Neuronal stem cell (in vitro differentiated cells): ENCODE results near the gene LHX4.

Experiments used
- DNase-seq: peaks from one replicate; pipeline ENCODE4 v3.0.0-alpha.2; 2013; ENCODE audit warnings: low spot score
- H2AFZ ChIP-seq: one replicate; pipeline ENCODE4 v1.6.1; 2013; ENCODE audit warnings: mild to moderate bottlenecking, low read length, inconsistent platforms
- H2AK5ac ChIP-seq: 2 replicates; pipeline ENCODE4 v1.6.1; 2013; ENCODE audit warnings: low read depth, mild to moderate bottlenecking, inconsistent platforms, low read length, moderate library complexity, mixed read lengths
- H2BK120ac ChIP-seq: 2 replicates; pipeline ENCODE4 v1.6.1; 2013; ENCODE audit warnings: low read depth, mild to moderate bottlenecking, inconsistent platforms, low read length, moderate library complexity, mixed read lengths
- H2BK12ac ChIP-seq: one replicate; pipeline ENCODE4 v1.6.1; 2013; ENCODE audit warnings: low read length, inconsistent platforms
- H2BK15ac ChIP-seq: 2 replicates; pipeline ENCODE4 v1.6.1; 2013; ENCODE audit warnings: mild to moderate bottlenecking, low read length, inconsistent platforms, mixed read lengths
- H2BK5ac ChIP-seq: one replicate; pipeline ENCODE4 v1.6.1; 2013; ENCODE audit warnings: inconsistent platforms, mild to moderate bottlenecking, low read length, moderate library complexity
- H3K14ac ChIP-seq: one replicate; pipeline ENCODE4 v1.6.1; 2013; ENCODE audit warnings: low read length, inconsistent platforms
- H3K18ac ChIP-seq: 2 replicates; pipeline ENCODE4 v1.6.1; 2013; ENCODE audit warnings: low read length, inconsistent platforms
- H3K23ac ChIP-seq: 2 replicates; pipeline ENCODE4 v1.6.1; 2013; ENCODE audit warnings: low read depth, mild to moderate bottlenecking, mixed read lengths, low read length, inconsistent platforms; ENCODE audit not compliant: poor library complexity
- H3K27ac ChIP-seq: replicated peaks from 3 replicates; pipeline ENCODE4 v1.5.1; 2013; ENCODE audit warnings: low read length, inconsistent platforms
- H3K27me3 ChIP-seq, 3 experiments: 2 replicates each; pipeline ENCODE4 v1.6.1; 2013; ENCODE audit warnings: low read length in 3 of 3, mild to moderate bottlenecking in 2 of 3, inconsistent platforms in 1 of 3, low read depth in 1 of 3, mixed read lengths in 1 of 3, moderate library complexity in 1 of 3; ENCODE audit not compliant: control insufficient read depth in 3 of 3, insufficient read depth in 3 of 3
- H3K36me3 ChIP-seq, 2 donors: replicated peaks in 1 of 2; 2 replicates each; pipeline ENCODE4 v1.6.1; 2013; ENCODE audit warnings: low read length in 2 of 2; ENCODE audit not compliant: control insufficient read depth in 2 of 2, insufficient read depth in 2 of 2
- H3K4ac ChIP-seq: 2 replicates; pipeline ENCODE4 v1.6.1; 2013; ENCODE audit warnings: inconsistent platforms, mild to moderate bottlenecking, low read length, moderate library complexity
- H3K4me1 ChIP-seq, 2 donors: 1 replicate in 1 of 2; 2 replicates in 1 of 2; pipeline ENCODE4 v1.6.1; 2013; ENCODE audit warnings: low read length in 2 of 2, low read depth in 1 of 2; ENCODE audit not compliant: control insufficient read depth in 2 of 2, insufficient read depth in 1 of 2
- H3K4me2 ChIP-seq: one replicate; pipeline ENCODE4 v1.6.1; 2013; ENCODE audit warnings: mild to moderate bottlenecking, low read length, inconsistent platforms; ENCODE audit not compliant: insufficient read depth, poor library complexity, severe bottlenecking
- H3K4me3 ChIP-seq, 2 donors: 2 replicates each; pipeline ENCODE4 v1.5.1; 2013; ENCODE audit warnings: low read length in 2 of 2, mild to moderate bottlenecking in 2 of 2, inconsistent platforms in 1 of 2, moderate library complexity in 1 of 2
- H3K79me1 ChIP-seq: one replicate; pipeline ENCODE4 v1.6.1; 2013; ENCODE audit warnings: low read depth, mild to moderate bottlenecking, inconsistent platforms, low read length, moderate library complexity
- H3K9ac ChIP-seq: one replicate; pipeline ENCODE4 v1.6.1; 2013; ENCODE audit warnings: mild to moderate bottlenecking, low read depth, low read length, inconsistent platforms; ENCODE audit not compliant: poor library complexity
- H3K9me3 ChIP-seq, 2 donors: replicated peaks in 1 of 2; 2 replicates each; pipeline versions ENCODE3 to v1.6.1; 2013; ENCODE audit warnings: low read length in 2 of 2, mild to moderate bottlenecking in 2 of 2, inconsistent platforms in 1 of 2, low read depth in 1 of 2, mixed read lengths in 1 of 2, moderate library complexity in 1 of 2; ENCODE audit not compliant: control insufficient read depth in 2 of 2, insufficient read depth in 1 of 2
- H4K8ac ChIP-seq: one replicate; pipeline ENCODE4 v1.6.1; 2013; ENCODE audit warnings: low read depth, mild to moderate bottlenecking, inconsistent platforms, low read length, moderate library complexity
- H4K91ac ChIP-seq: one replicate; pipeline ENCODE4 v1.6.1; 2013; ENCODE audit warnings: low read length, low read depth, mild to moderate bottlenecking, inconsistent platforms; ENCODE audit not compliant: poor library complexity
- WGBS, 2 donors: extraction: QIAGEN DNeasy Blood & Tissue Kit; methylation state at CpG; one replicate each; pipeline ENCODE4 v1.1.7; 2013; ENCODE audit warnings: missing lambda C conversion rate in 2 of 2, mixed read lengths in 1 of 2; ENCODE audit not compliant: insufficient read length in 2 of 2, insufficient replicate concordance in 1 of 2; ENCODE audit errors: extremely low coverage in 2 of 2; 5-methylcytosine and 5-hydroxymethylcytosine counted together

The LHX4 gene

GRCh38 chr1:180256341-180257027, 26.4 kb downstream of the LHX4 start:
- H2BK12ac ChIP-seq, result no peak overlapping the region
- no peak overlapping the region for H3K4ac ChIP-seq
- H3K4me2 ChIP-seq, result no peak overlapping the region
- no peak overlapping the region for H2BK15ac ChIP-seq
- H4K8ac ChIP-seq, result no peak overlapping the region
- H3K9me3 ChIP-seq, result no peaks in the 10 kb centered on the region
- no peak overlapping the region for H4K91ac ChIP-seq
- H3K23ac ChIP-seq, result no peak overlapping the region
- no peak overlapping the region for H2AK5ac ChIP-seq
- DNase-seq, result no peak
- no peak overlapping the region for H3K4me3 ChIP-seq
- no peak overlapping the region for H3K14ac ChIP-seq
- no peak overlapping the region for H3K27ac ChIP-seq
- H2BK5ac ChIP-seq, result no peak overlapping the region
- no peaks in the 10 kb centered on the region for H3K36me3 ChIP-seq
- no peak overlapping the region for H3K9ac ChIP-seq
- H3K27me3 ChIP-seq, result peaks cover 0 to 42% (median 2%) of the 10 kb centered on the region in 3 experiments
- peak overlapping the region; percentile 7 for H2AFZ ChIP-seq
- no peaks in the 10 kb centered on the region for H3K79me1 ChIP-seq
- H3K4me1 ChIP-seq, result peaks cover 0 to 2% of the 10 kb centered on the region in 2 donors
- H2BK120ac ChIP-seq, result no peak overlapping the region
- peak overlapping the region; percentile 11 for H3K18ac ChIP-seq
- no CpG with 5 or more reads among the region's 15 CpGs for WGBS, 2 donors

- no peak for DNase-seq
- Histone ChIP-seq H3K4me2 (no peak overlapping the region), H2BK5ac (no peak overlapping the region), H2BK15ac (no peak overlapping the region), H3K27ac (no peak overlapping the region), H3K36me3 (no peaks in the 10 kb centered on the region), H2AFZ (no peak overlapping the region), H3K9ac (no peak overlapping the region), H3K79me1 (no peaks in the 10 kb centered on the region), H3K14ac (no peak overlapping the region), H2BK12ac (no peak overlapping the region), H3K18ac (no peak overlapping the region), H4K91ac (no peak overlapping the region), H3K4ac (no peak overlapping the region), H3K4me3 (no peak overlapping the region), H3K9me3 (no peaks in the 10 kb centered on the region), H3K23ac (no peak overlapping the region), H2AK5ac (no peak overlapping the region), H3K27me3 (peaks cover 0 to 42% (median 2%) of the 10 kb centered on the region in 3 experiments), H2BK120ac (no peak overlapping the region), H3K4me1 (peaks cover 0 to 2% of the 10 kb centered on the region in 2 donors), H4K8ac (no peak overlapping the region)
- WGBS, 2 donors, result no CpG with 5 or more reads among the region's 5 CpGs
Measured at GRCh38 chr1:180257028-180257386, 26.9 kb downstream of the LHX4 start.

GRCh38 chr1:180257486-180257885, 27.4 kb downstream of the LHX4 start:
- Histone ChIP-seq H3K23ac (no peak overlapping the region), H4K91ac (no peak overlapping the region), H3K27me3 (peaks cover 0 to 42% (median 2%) of the 10 kb centered on the region in 3 experiments), H2BK12ac (no peak overlapping the region), H3K4ac (no peak overlapping the region), H3K27ac (no peak overlapping the region), H3K18ac (no peak overlapping the region), H3K4me1 (peaks cover 0 to 2% of the 10 kb centered on the region in 2 donors), H3K14ac (no peak overlapping the region), H2AK5ac (no peak overlapping the region), H3K36me3 (no peaks in the 10 kb centered on the region), H3K79me1 (no peaks in the 10 kb centered on the region), H2AFZ (no peak overlapping the region), H3K4me3 (no peak overlapping the region), H4K8ac (no peak overlapping the region), H3K4me2 (no peak overlapping the region), H2BK5ac (no peak overlapping the region), H3K9me3 (no peaks in the 10 kb centered on the region), H3K9ac (no peak overlapping the region), H2BK15ac (peak overlapping the region; percentile 70), H2BK120ac (no peak overlapping the region)
- WGBS, 2 donors, result no CpG with 5 or more reads among the region's 8 CpGs
- no peak for DNase-seq

GRCh38 chr1:180258290-180258689, 28.2 kb downstream of the LHX4 start:
- Histone ChIP-seq H2AFZ (no peak overlapping the region), H3K9me3 (no peaks in the 10 kb centered on the region), H3K23ac (no peak overlapping the region), H3K79me1 (no peaks in the 10 kb centered on the region), H2BK15ac (no peak overlapping the region), H3K4me3 (peak overlapping the region in 1 of 2 donors; percentile 26), H2BK120ac (no peak overlapping the region), H2BK12ac (no peak overlapping the region), H3K4ac (no peak overlapping the region), H4K91ac (no peak overlapping the region), H3K4me2 (no peak overlapping the region), H2BK5ac (no peak overlapping the region), H3K27me3 (peaks cover 0 to 43% (median 2%) of the 10 kb centered on the region in 3 experiments), H3K9ac (no peak overlapping the region), H3K36me3 (no peaks in the 10 kb centered on the region), H3K4me1 (peaks cover 0 to 2% of the 10 kb centered on the region in 2 donors), H3K27ac (no peak overlapping the region), H4K8ac (no peak overlapping the region), H3K18ac (peak overlapping the region; percentile 33), H3K14ac (no peak overlapping the region), H2AK5ac (peak overlapping the region; percentile 3)
- DNase-seq, result no peak
- WGBS, 2 donors, result no CpG with 5 or more reads among the region's 12 CpGs
